OCI-LY3 (cell line): ENCODE measurements around the gene TMEM164.
"Not testable (repeated sequence)": the region's sequence is repeated elsewhere in the genome, so short reads cannot be mapped to it uniquely, and the experiment has no call there.

ENCODE experiments used
- H2AFZ ChIP-seq: fragments of 200-600, 300-600 bp; shearing (Covaris generic); 2 replicates; pipeline ENCODE4 v1.6.0; 2014; ENCODE audit warnings: antibody characterized with exemption, low read depth, low read length
- H3K27ac ChIP-seq: fragments of 200-600, 300-600 bp; sonication (generic); 2 replicates; pipeline ENCODE4 v1.5.1; 2014; ENCODE audit warnings: mild to moderate bottlenecking, low read length, moderate library complexity, mixed read lengths
- H3K27me3 ChIP-seq: fragments of 200-600, 300-600 bp; sonication (generic); 2 replicates; pipeline ENCODE4 v1.6.1; 2014; ENCODE audit warnings: low read depth, low read length, mixed read lengths
- H3K36me3 ChIP-seq: fragments of 200-600, 300-600 bp; sonication (generic); replicated peaks from 2 replicates; pipeline ENCODE3; 2014; ENCODE audit warnings: low read depth, low read length, mixed read lengths
- H3K4me1 ChIP-seq: fragments of 300-600, 200-600 bp; sonication (generic); 2 replicates; pipeline ENCODE4 v1.6.1; 2014; ENCODE audit warnings: low read length, mixed read lengths
- H3K4me2 ChIP-seq: fragments of 200-600, 300-600 bp; sonication (generic); 2 replicates; pipeline ENCODE4 v1.6.1; 2014; ENCODE audit warnings: low read length, mixed read lengths
- H3K4me3 ChIP-seq: fragments of 300-600, 200-600 bp; sonication (generic); 2 replicates; pipeline ENCODE4 v1.5.1; 2014; ENCODE audit warnings: antibody characterized with exemption, mild to moderate bottlenecking, low read length, moderate library complexity
- H3K79me2 ChIP-seq: fragments of 300-600, 200-600 bp; shearing (Covaris generic); 2 replicates; pipeline ENCODE4 v1.6.1; 2014; ENCODE audit warnings: mild to moderate bottlenecking, low read length, mixed read lengths
- H3K9ac ChIP-seq: fragments of 300-600, 200-600 bp; shearing (Covaris generic); 2 replicates; pipeline ENCODE4 v1.6.0; 2014; ENCODE audit warnings: mild to moderate bottlenecking, low read length, moderate library complexity
- H3K9me3 ChIP-seq: fragments of 200-600, 300-600 bp; shearing (Covaris generic); 2 replicates; pipeline ENCODE4 v1.6.1; 2014; ENCODE audit warnings: low read length, mixed read lengths; ENCODE audit not compliant: insufficient read depth
- H4K20me1 ChIP-seq: fragments of 200-600, 300-600 bp; sonication (generic); 2 replicates; pipeline ENCODE4 v1.6.1; 2016; ENCODE audit warnings: low read length, mixed read lengths; ENCODE audit not compliant: insufficient read depth
- EZH2phosphoT487 ChIP-seq: fragments of 200-600 bp; shearing (Covaris generic); IDR thresholded peaks from 2 replicates; pipeline ENCODE4 v1.6.1; 2018; ENCODE audit warnings: antibody characterized with exemption, mixed run types, low read depth
- TF ChIP-seq, protein P1 (sequence below): fragments of 200-600, 300-600 bp; sonication (generic); IDR thresholded peaks from 2 replicates; pipeline ENCODE4 v1.5.1; 2014; ENCODE audit warnings: antibody characterized with exemption, low read length, low read depth

The TMEM164 gene

DNA sequence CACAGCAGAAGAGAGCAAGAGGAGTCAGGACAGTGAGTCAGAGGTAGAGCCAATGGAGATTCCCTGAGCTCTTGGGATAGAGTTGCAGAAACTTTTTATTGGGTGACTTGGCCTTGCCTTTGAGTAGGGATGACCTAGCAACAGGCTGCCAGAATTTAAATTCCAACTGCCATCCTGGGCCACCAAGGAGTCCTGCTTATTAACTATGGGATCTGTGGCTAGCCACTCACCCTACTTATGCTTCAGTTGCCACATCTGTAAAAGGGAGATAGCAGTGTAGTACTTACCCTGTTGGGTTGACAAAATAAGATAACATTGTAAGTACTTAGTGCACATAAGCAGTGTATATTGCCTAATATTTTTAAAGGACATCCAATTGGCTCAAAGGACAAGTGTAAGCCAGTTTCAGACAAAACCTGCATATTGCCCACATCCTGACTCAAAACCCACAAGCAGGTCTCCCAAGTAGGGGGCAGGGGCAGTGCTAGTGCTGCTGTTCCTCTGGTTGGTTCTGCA lies 43.5 kb upstream of the TMEM164 start:
- Histone ChIP-seq H3K27ac (no peak overlapping the region), H3K9me3 (no peaks in the 10 kb centered on the region), H3K27me3 (no peaks in the 10 kb centered on the region), H3K79me2 (no peaks in the 10 kb centered on the region), H3K4me1 (no peaks in the 10 kb centered on the region), H4K20me1 (no peaks in the 10 kb centered on the region), H3K4me3 (no peak overlapping the region), H3K9ac (no peak overlapping the region), H3K36me3 (no peaks in the 10 kb centered on the region), H3K4me2 (no peak overlapping the region), H2AFZ (no peak overlapping the region)
- TF ChIP-seq, protein P1, sequence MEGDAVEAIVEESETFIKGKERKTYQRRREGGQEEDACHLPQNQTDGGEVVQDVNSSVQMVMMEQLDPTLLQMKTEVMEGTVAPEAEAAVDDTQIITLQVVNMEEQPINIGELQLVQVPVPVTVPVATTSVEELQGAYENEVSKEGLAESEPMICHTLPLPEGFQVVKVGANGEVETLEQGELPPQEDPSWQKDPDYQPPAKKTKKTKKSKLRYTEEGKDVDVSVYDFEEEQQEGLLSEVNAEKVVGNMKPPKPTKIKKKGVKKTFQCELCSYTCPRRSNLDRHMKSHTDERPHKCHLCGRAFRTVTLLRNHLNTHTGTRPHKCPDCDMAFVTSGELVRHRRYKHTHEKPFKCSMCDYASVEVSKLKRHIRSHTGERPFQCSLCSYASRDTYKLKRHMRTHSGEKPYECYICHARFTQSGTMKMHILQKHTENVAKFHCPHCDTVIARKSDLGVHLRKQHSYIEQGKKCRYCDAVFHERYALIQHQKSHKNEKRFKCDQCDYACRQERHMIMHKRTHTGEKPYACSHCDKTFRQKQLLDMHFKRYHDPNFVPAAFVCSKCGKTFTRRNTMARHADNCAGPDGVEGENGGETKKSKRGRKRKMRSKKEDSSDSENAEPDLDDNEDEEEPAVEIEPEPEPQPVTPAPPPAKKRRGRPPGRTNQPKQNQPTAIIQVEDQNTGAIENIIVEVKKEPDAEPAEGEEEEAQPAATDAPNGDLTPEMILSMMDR = no peak
- no peak for TF ChIP-seq EZH2phosphoT487

GRCh38 chrX:109964390-109964789 lies 38.5 kb upstream of the TMEM164 start:
- Histone ChIP-seq H3K4me3 (no peak overlapping the region), H2AFZ (no peak overlapping the region), H3K27me3 (no peaks in the 10 kb centered on the region), H3K4me2 (no peak overlapping the region), H3K36me3 (no peaks in the 10 kb centered on the region), H3K27ac (no peak overlapping the region), H3K4me1 (no peaks in the 10 kb centered on the region), H3K9ac (no peak overlapping the region), H3K9me3 (no peaks in the 10 kb centered on the region), H3K79me2 (no peaks in the 10 kb centered on the region), H4K20me1 (no peaks in the 10 kb centered on the region)
- TF ChIP-seq, protein P1 = no peak
- TF ChIP-seq EZH2phosphoT487 = no peak

DNA sequence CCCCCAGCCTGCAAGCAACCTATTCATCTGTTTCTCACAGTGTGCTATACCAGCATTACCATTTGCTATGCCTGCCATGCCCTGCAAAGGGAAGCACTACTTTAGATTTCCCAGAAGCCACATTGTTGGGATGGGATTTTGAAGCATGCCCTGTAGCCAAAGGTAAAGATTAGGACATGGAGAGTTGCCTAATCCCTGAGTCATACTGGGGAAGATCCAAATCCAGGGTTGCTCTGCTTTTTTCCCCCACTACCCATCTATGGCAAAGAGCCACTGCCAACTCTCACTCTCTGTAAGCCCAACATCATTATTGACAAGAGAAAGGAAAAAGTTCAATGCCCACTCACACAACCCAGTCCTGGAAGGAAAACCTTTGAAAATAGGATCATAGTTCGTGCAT lies 36.7 kb upstream of the TMEM164 start:
- H3K36me3 ChIP-seq = no peaks in the 10 kb centered on the region
- no peak overlapping the region for H3K4me3 ChIP-seq
- no peaks in the 10 kb centered on the region for H3K79me2 ChIP-seq
- no peak for TF ChIP-seq EZH2phosphoT487
- TF ChIP-seq, protein P1 = no peak
- no peak overlapping the region for H3K27ac ChIP-seq
- no peak overlapping the region for H2AFZ ChIP-seq
- no peak overlapping the region for H3K4me2 ChIP-seq
- H3K4me1 ChIP-seq = no peaks in the 10 kb centered on the region
- H3K9me3 ChIP-seq = no peaks in the 10 kb centered on the region
- H4K20me1 ChIP-seq = no peaks in the 10 kb centered on the region
- H3K27me3 ChIP-seq = no peaks in the 10 kb centered on the region
- H3K9ac ChIP-seq = no peak overlapping the region

DNA sequence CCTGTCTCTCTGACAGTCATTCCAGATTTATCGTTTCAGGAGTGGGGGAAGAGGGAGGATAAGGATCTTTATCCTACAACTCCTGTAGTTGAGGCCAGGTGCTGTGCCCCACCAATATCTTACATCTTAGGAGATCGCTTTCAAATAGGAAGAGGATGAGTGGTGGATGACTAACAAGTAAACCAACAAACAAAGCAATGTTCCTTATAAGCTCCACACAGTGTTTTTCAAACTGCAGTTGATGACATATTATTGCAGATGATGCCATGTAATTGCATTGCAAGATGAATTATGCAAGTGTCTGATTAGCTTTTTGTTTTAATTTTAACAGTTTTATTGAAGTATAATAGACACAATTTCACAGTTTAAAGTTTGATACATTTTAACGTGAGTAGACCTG lies 35.8 kb upstream of the TMEM164 start:
- Histone ChIP-seq H3K4me2 (no peak overlapping the region), H3K27ac (no peak overlapping the region), H3K9me3 (no peaks in the 10 kb centered on the region), H3K9ac (no peak overlapping the region), H3K36me3 (no peaks in the 10 kb centered on the region), H4K20me1 (no peaks in the 10 kb centered on the region), H3K4me3 (no peak overlapping the region), H3K4me1 (no peaks in the 10 kb centered on the region), H2AFZ (no peak overlapping the region), H3K79me2 (no peaks in the 10 kb centered on the region), H3K27me3 (no peaks in the 10 kb centered on the region)
- TF ChIP-seq, protein P1 = no peak
- no peak for TF ChIP-seq EZH2phosphoT487

- not testable (repeated sequence) for H3K9ac ChIP-seq, H4K20me1 ChIP-seq, H2AFZ ChIP-seq, H3K27me3 ChIP-seq, H3K36me3 ChIP-seq, H3K79me2 ChIP-seq, H3K4me1 ChIP-seq, H3K4me3 ChIP-seq, H3K4me2 ChIP-seq, H3K27ac ChIP-seq, H3K9me3 ChIP-seq
Observed at GRCh38 chrX:109970841-109971240, 32.1 kb upstream of the TMEM164 start.
